IMR-90 (cell line): ENCODE measurements around the gene F12. TPM values are rescaled to one million over a fixed set of nuclear protein-coding genes. Genes with fewer than 3 reads are reported as not detected.

Source experiments
- ATAC-seq: fragments of 200-7000 bp; cut with Tn5 transposase; 2 replicates; pipeline ENCODE4 v1.9.1; 2020; ENCODE audit warnings: low read depth, mild to moderate bottlenecking, moderate library complexity
- BruUV-seq: library from RNA; stranded (reverse); fragments of 400-500 nt; replicated peaks from 2 replicates; lab custom pipeline; 2021; lab: Mats Ljungman, UMichigan
- CTCF ChIA-PET: fragments of 300-600 bp; formaldehyde crosslinking; extraction: SDS; loops from one replicate; lab custom pipeline; 2021; ENCODE audit warnings: antibody characterized with exemption; lab: Yijun Ruan, JAX
- POLR2A ChIA-PET: fragments of 300-600 bp; sonication (Branson Sonifier 250); formaldehyde crosslinking; loops from one replicate; lab custom pipeline; 2022; ENCODE audit warnings: antibody characterized with exemption; ENCODE audit not compliant: unreplicated experiment; lab: Charles Lee
- DNase-seq: peaks from one replicate; pipeline ENCODE4 v3.0.0; 2013
- H2AFZ ChIP-seq: replicated peaks from 2 replicates; pipeline ENCODE3; 2013; ENCODE audit warnings: low read length, mild to moderate bottlenecking; ENCODE audit not compliant: poor library complexity
- H2AK5ac ChIP-seq: 2 replicates; pipeline ENCODE4 v1.6.1; 2013; ENCODE audit warnings: low read depth, low read length, inconsistent platforms
- H2AK9ac ChIP-seq: replicated peaks from 2 replicates; pipeline ENCODE3; 2013; ENCODE audit warnings: mild to moderate bottlenecking, low read depth, low read length, moderate library complexity; ENCODE audit not compliant: poor library complexity
- H2BK120ac ChIP-seq: 2 replicates; pipeline ENCODE4 v1.6.1; 2013; ENCODE audit warnings: low read depth, low read length, inconsistent platforms
- H2BK15ac ChIP-seq: 3 replicates; pipeline ENCODE4 v1.6.1; 2013; ENCODE audit warnings: low read depth, low read length, inconsistent platforms
- H2BK20ac ChIP-seq: 2 replicates; pipeline ENCODE4 v1.6.1; 2013; ENCODE audit warnings: low read depth, mild to moderate bottlenecking, inconsistent platforms, low read length, moderate library complexity
- H2BK5ac ChIP-seq: 2 replicates; pipeline ENCODE4 v1.6.1; 2013; ENCODE audit warnings: mild to moderate bottlenecking, low read depth, low read length, inconsistent platforms; ENCODE audit not compliant: poor library complexity, severe bottlenecking
- H3K14ac ChIP-seq: replicated peaks from 2 replicates; pipeline ENCODE4 v1.6.1; 2013; ENCODE audit warnings: low read depth, low read length, inconsistent platforms
- H3K18ac ChIP-seq: 2 replicates; pipeline ENCODE4 v1.6.1; 2013; ENCODE audit warnings: low read depth, low read length, control low read depth
- H3K23ac ChIP-seq: 2 replicates; pipeline ENCODE4 v1.6.1; 2013; ENCODE audit warnings: low read depth, low read length, inconsistent platforms
- H3K27ac ChIP-seq: 2 replicates; pipeline ENCODE4 v1.5.1; 2013; ENCODE audit warnings: mild to moderate bottlenecking, control low read depth, low read length; ENCODE audit not compliant: insufficient read depth
- H3K27me3 ChIP-seq: 2 replicates; pipeline ENCODE4 v1.6.1; 2013; ENCODE audit warnings: low read length; ENCODE audit not compliant: control insufficient read depth, insufficient read depth
- H3K36me3 ChIP-seq: 2 replicates; pipeline ENCODE4 v1.6.1; 2013; ENCODE audit warnings: low read length, mixed read lengths; ENCODE audit not compliant: control insufficient read depth, insufficient read depth
- H3K4ac ChIP-seq: 2 replicates; pipeline ENCODE4 v1.6.1; 2013; ENCODE audit warnings: low read depth, low read length, inconsistent platforms
- H3K4me1 ChIP-seq: 2 replicates; pipeline ENCODE4 v1.6.1; 2013; ENCODE audit warnings: low read length, mixed read lengths; ENCODE audit not compliant: control insufficient read depth, insufficient read depth
- H3K4me2 ChIP-seq: 2 replicates; pipeline ENCODE4 v1.6.1; 2013; ENCODE audit warnings: low read depth, mild to moderate bottlenecking, control low read depth, low read length, moderate library complexity
- H3K4me3 ChIP-seq: 2 replicates; pipeline ENCODE4 v1.5.1; 2013; ENCODE audit warnings: low read depth, mild to moderate bottlenecking, control low read depth, low read length, moderate library complexity; ENCODE audit not compliant: insufficient read depth
- H3K56ac ChIP-seq: 2 replicates; pipeline ENCODE4 v1.6.1; 2013; ENCODE audit warnings: low read length, inconsistent platforms; ENCODE audit not compliant: insufficient read depth; ENCODE audit errors: extremely low read depth
- H3K79me1 ChIP-seq, 2 experiments: 2 replicates each; pipeline ENCODE4 v1.6.1; 2013; ENCODE audit warnings: low read length in 2 of 2, inconsistent platforms in 1 of 2, low read depth in 1 of 2
- H3K9ac ChIP-seq: 2 replicates; pipeline ENCODE4 v1.6.1; 2013; ENCODE audit warnings: low read depth, low read length, control low read depth
- H3K9me1 ChIP-seq: 2 replicates; pipeline ENCODE4 v1.6.1; 2013; ENCODE audit warnings: low read length, inconsistent platforms; ENCODE audit not compliant: insufficient read depth
- H3K9me3 ChIP-seq: 2 replicates; pipeline ENCODE4 v1.6.1; 2013; ENCODE audit warnings: low read length; ENCODE audit not compliant: control insufficient read depth, insufficient read depth
- H4K20me1 ChIP-seq: 2 replicates; pipeline ENCODE4 v1.6.1; 2013; ENCODE audit warnings: low read length, inconsistent platforms; ENCODE audit not compliant: insufficient read depth
- H4K5ac ChIP-seq: 2 replicates; pipeline ENCODE4 v1.6.1; 2013; ENCODE audit warnings: mild to moderate bottlenecking, low read depth, low read length, control low read depth
- H4K8ac ChIP-seq, 2 experiments: 2 replicates each; pipeline ENCODE4 v1.6.1; 2013; ENCODE audit warnings: low read depth in 2 of 2, low read length in 2 of 2, control low read depth in 1 of 2, inconsistent platforms in 1 of 2
- H4K91ac ChIP-seq: 2 replicates; pipeline ENCODE4 v1.6.1; 2013; ENCODE audit warnings: low read depth, low read length, inconsistent platforms; ENCODE audit not compliant: insufficient read depth
- BHLHE40 ChIP-seq: fragments of 150-350 bp; IDR thresholded peaks from 2 replicates; pipeline ENCODE4 v1.6.1; 2016; ENCODE audit warnings: mild to moderate bottlenecking, low read depth, low read length
- FOS ChIP-seq: fragments of 150-350 bp; IDR thresholded peaks from 2 replicates; pipeline ENCODE4 v1.6.1; 2016; ENCODE audit warnings: low read depth, low read length
- MAZ ChIP-seq: IDR thresholded peaks from 2 replicates; pipeline ENCODE4 v1.6.1; 2012; ENCODE audit warnings: low read depth, mild to moderate bottlenecking, low read length, improper control_type of control experiment, moderate library complexity, borderline replicate concordance
- MXI1 ChIP-seq: IDR thresholded peaks from 2 replicates; pipeline ENCODE4 v1.6.1; 2012; ENCODE audit warnings: low read depth, mild to moderate bottlenecking, low read length, moderate library complexity, borderline replicate concordance
- NFE2L2 ChIP-seq: fragments of 150-350 bp; IDR thresholded peaks from 2 replicates; pipeline ENCODE4 v1.6.1; 2016; ENCODE audit warnings: low read depth, mild to moderate bottlenecking, low read length
- POLR2A ChIP-seq: IDR thresholded peaks from 2 replicates; pipeline ENCODE4 v1.6.1; 2012; ENCODE audit warnings: mild to moderate bottlenecking, low read depth, low read length
- RFX5 ChIP-seq: IDR thresholded peaks from 2 replicates; pipeline ENCODE4 v1.8.0; 2012; ENCODE audit warnings: low read depth, mild to moderate bottlenecking, low read length, moderate library complexity
- WGBS, 2 experiments: methylation state at CpG; one replicate each; pipeline versions ENCODE4 v1.1.5 to v1.1.7; 2013; ENCODE audit warnings: missing lambda C conversion rate in 2 of 2; ENCODE audit not compliant: insufficient read length in 1 of 2; ENCODE audit errors: extremely low coverage in 2 of 2; 5-methylcytosine and 5-hydroxymethylcytosine counted together
- dilution Hi-C: fragments of 300-500 bp; cut with HindIII; formaldehyde crosslinking; loops from one replicate; pipeline ENCODE4 v1.14.3; 2018; ENCODE audit warnings: low sequenced_read_pairs; ENCODE audit not compliant: unreplicated experiment
- in situ Hi-C: fragments of 300-500 bp; cut with MboI; formaldehyde crosslinking; loops from 3 replicates; pipeline ENCODE4 v1.14.3; 2019; ENCODE audit warnings: low sequenced_read_pairs, inconsistent platforms, mixed read lengths
- intact Hi-C: fragments of 100-400 bp; cut with micrococcal nuclease; formaldehyde crosslinking; loops from 2 replicates; pipeline ENCODE4 v1.10.0; 2022
- polyA plus RNA-seq, 3 experiments: library from polyadenylated mRNA; depleted of rRNA; stranded (reverse); fragments of >200 nt; gene quantifications; 2 replicates each; pipeline ENCODE4 v1.2.3, GENCODE V29; 2012; ENCODE audit warnings: low replicate concordance in 1 of 3
- total RNA-seq: library from RNA; depleted of rRNA; stranded (reverse); fragments of >200 nt; gene quantifications from 2 replicates; pipeline ENCODE4 v1.2.3, GENCODE V29; 2012
- TF ChIP-seq, protein P1 (sequence below): fragments of 150-350 bp; IDR thresholded peaks from 2 replicates; pipeline ENCODE4 v1.6.1; 2016; ENCODE audit warnings: low read depth, mild to moderate bottlenecking, low read length, moderate library complexity, borderline replicate concordance
- TF ChIP-seq, protein P2 (sequence below): conservative IDR thresholded peaks from 2 replicates; pipeline ENCODE4 v1.5.1; 2012; ENCODE audit warnings: mild to moderate bottlenecking, low read depth, low read length, improper control_type of control experiment

The F12 gene
- total and polyA plus RNA-seq, 2 of the 4 experiments (the other 2 are of a cell fraction): 0.36 to 1.2 TPM

- H3K4ac ChIP-seq: no peak overlapping the region
- no peak overlapping the region for H4K8ac ChIP-seq
- no peak overlapping the region for H3K9ac ChIP-seq
- no TSS peak for BruUV-seq
- H3K36me3 ChIP-seq: no peaks in the 10 kb centered on the region
- WGBS, 2 experiments: 76% methylated on average over 6 of the region's 8 CpGs; no CpG with 5 or more reads in 1 of the 2 experiments
- no peak overlapping the region for H3K56ac ChIP-seq
- H3K4me2 ChIP-seq: no peak overlapping the region
- ChIA-PET CTCF (no interaction called here), POLR2A (no interaction called here)
- peaks cover 16% of the 10 kb centered on the region for H3K4me1 ChIP-seq
- H3K27ac ChIP-seq: no peak overlapping the region
- H2BK15ac ChIP-seq: no peak overlapping the region
- H4K20me1 ChIP-seq: peaks cover 19% of the 10 kb centered on the region
- H2AK5ac ChIP-seq: no peak overlapping the region
- peaks cover 13% of the 10 kb centered on the region for H3K9me1 ChIP-seq
- no peak overlapping the region for H3K4me3 ChIP-seq
- no peaks in the 10 kb centered on the region for H3K9me3 ChIP-seq
- H4K91ac ChIP-seq: no peak overlapping the region
- in situ Hi-C loops: no loop called here
- intact Hi-C loops: no loop called here
- no peak overlapping the region for H2BK5ac ChIP-seq
- H3K27me3 ChIP-seq: peaks cover 33% of the 10 kb centered on the region
- H2BK20ac ChIP-seq: no peak overlapping the region
- H3K18ac ChIP-seq: no peak overlapping the region
- H2AFZ ChIP-seq: peak overlapping the region; percentile 42
- H3K79me1 ChIP-seq: peaks cover 0 to 2% of the 10 kb centered on the region in 2 experiments; a peak in 1 of 4 replicates
- TF ChIP-seq MXI1: no peak
- no peak for TF ChIP-seq POLR2A
- TF ChIP-seq, protein P1, sequence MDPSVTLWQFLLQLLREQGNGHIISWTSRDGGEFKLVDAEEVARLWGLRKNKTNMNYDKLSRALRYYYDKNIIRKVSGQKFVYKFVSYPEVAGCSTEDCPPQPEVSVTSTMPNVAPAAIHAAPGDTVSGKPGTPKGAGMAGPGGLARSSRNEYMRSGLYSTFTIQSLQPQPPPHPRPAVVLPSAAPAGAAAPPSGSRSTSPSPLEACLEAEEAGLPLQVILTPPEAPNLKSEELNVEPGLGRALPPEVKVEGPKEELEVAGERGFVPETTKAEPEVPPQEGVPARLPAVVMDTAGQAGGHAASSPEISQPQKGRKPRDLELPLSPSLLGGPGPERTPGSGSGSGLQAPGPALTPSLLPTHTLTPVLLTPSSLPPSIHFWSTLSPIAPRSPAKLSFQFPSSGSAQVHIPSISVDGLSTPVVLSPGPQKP: no peak
- no peak for TF ChIP-seq MAZ
- no peak for TF ChIP-seq NFE2L2
- no peak for TF ChIP-seq RFX5
- no peak for TF ChIP-seq BHLHE40
- TF ChIP-seq FOS: no peak
- TF ChIP-seq, protein P2, sequence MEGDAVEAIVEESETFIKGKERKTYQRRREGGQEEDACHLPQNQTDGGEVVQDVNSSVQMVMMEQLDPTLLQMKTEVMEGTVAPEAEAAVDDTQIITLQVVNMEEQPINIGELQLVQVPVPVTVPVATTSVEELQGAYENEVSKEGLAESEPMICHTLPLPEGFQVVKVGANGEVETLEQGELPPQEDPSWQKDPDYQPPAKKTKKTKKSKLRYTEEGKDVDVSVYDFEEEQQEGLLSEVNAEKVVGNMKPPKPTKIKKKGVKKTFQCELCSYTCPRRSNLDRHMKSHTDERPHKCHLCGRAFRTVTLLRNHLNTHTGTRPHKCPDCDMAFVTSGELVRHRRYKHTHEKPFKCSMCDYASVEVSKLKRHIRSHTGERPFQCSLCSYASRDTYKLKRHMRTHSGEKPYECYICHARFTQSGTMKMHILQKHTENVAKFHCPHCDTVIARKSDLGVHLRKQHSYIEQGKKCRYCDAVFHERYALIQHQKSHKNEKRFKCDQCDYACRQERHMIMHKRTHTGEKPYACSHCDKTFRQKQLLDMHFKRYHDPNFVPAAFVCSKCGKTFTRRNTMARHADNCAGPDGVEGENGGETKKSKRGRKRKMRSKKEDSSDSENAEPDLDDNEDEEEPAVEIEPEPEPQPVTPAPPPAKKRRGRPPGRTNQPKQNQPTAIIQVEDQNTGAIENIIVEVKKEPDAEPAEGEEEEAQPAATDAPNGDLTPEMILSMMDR: no peak
- no peak overlapping the region for H3K14ac ChIP-seq
- H2BK120ac ChIP-seq: no peak overlapping the region
- ATAC-seq: no peak
- H4K5ac ChIP-seq: no peak overlapping the region
- dilution Hi-C loops: no loop called here
- no peak for DNase-seq
- H2AK9ac ChIP-seq: no peak overlapping the region
- no peak overlapping the region for H3K23ac ChIP-seq
These were observed 22.8 kb downstream of the F12 start for GRCh38 chr5:177386542-177386941.
